ENCODE data around the gene FOXP1.

The FOXP1 gene

GRCh38 chr3:71062952-71063772, 520.4 kb downstream of the FOXP1 start:
- DNase-seq (ENCODE audit: low read depth) = no peak
- TF ChIP-seq CTCF (IDR thresholded peaks at IDR 0.05; ENCODE audit: low read depth, low read length, missing control alignments) = no peak
- H3K4me3 ChIP-seq (ENCODE audit: low read depth, low read length) = no peak overlapping the region

- TF ChIP-seq CTCF (IDR thresholded peaks at IDR 0.05; ENCODE audit: low read depth, low read length, missing control alignments) = no peak
- H3K4me3 ChIP-seq (ENCODE audit: low read depth, low read length) = no peak overlapping the region
- no peak for DNase-seq (ENCODE audit: low read depth)
Observed at GRCh38 chr3:71062037-71062932, 521.2 kb downstream of the FOXP1 start.

GRCh38 chr3:71061581-71061980, 521.9 kb downstream of the FOXP1 start:
- no peak for DNase-seq (ENCODE audit: low read depth)
- TF ChIP-seq CTCF (IDR thresholded peaks at IDR 0.05; ENCODE audit: low read depth, low read length, missing control alignments) = no peak
- H3K4me3 ChIP-seq (ENCODE audit: low read depth, low read length) = no peak overlapping the region

GRCh38 chr3:71061037-71061436, 522.5 kb downstream of the FOXP1 start:
- no peak for TF ChIP-seq CTCF (IDR thresholded peaks at IDR 0.05; ENCODE audit: low read depth, low read length, missing control alignments)
- no peak overlapping the region for H3K4me3 ChIP-seq (ENCODE audit: low read depth, low read length)

GRCh38 chr3:71060536-71060935, 523.0 kb downstream of the FOXP1 start:
- DNase-seq (ENCODE audit: low read depth) = no peak
- no peak for TF ChIP-seq CTCF (IDR thresholded peaks at IDR 0.05; ENCODE audit: low read depth, low read length, missing control alignments)
- H3K4me3 ChIP-seq (ENCODE audit: low read depth, low read length) = no peak overlapping the region

More at GRCh38 chr3:71061037-71061436, 522.5 kb downstream of the FOXP1 start:
- DNase-seq (ENCODE audit: low read depth) = no peak

GRCh38 chr3:71057526-71057894, 526.0 kb downstream of the FOXP1 start:
- DNase-seq (ENCODE audit: low read depth) = no peak
- no peak overlapping the region for H3K4me3 ChIP-seq (ENCODE audit: low read depth, low read length)
- no peak for TF ChIP-seq CTCF (IDR thresholded peaks at IDR 0.05; ENCODE audit: low read depth, low read length, missing control alignments)

All from GM12864 (cell line).